ENCODE results near the gene RGS9. TPM values are rescaled to one million over a fixed set of nuclear protein-coding genes. Genes with fewer than 3 reads are reported as not detected.

The RGS9 gene
- total and polyA plus RNA-seq, 2 donors (not counting 1 experiment from before 2014, with no cell fraction given), result 1.6 to 1.7 TPM

DNA sequence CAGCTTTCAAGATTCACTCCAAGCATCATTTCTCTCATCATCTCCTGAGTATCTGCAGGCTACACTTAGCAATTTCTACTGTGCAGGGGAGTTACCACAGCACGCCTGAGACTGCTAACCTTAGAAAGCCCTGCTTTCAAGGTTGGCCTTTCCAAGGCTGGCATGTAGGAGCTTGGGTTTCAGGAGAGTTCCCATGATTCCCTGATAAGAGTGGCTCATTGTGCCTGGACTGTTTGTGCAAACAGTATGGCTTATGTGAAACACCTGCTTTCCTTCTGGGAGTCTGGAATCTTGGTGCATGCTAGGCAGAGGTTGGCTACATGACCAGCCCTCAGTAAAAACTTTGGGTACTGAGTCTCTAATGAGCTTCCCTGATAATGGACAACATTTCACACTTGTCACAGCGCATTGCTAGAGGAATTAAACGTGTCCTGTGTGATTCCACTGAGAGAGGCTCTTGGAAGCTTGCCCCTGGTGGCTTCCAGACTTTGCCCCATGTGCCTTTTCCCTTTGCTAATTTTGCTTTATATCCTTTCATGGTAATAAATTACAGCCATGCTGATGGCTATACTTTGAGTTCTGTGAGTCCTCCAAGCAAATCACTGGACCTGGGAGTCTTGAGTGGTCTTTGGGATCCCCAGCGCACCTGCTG lies 19.7 kb upstream of the RGS9 start:
- TF ChIP-seq, protein P1, sequence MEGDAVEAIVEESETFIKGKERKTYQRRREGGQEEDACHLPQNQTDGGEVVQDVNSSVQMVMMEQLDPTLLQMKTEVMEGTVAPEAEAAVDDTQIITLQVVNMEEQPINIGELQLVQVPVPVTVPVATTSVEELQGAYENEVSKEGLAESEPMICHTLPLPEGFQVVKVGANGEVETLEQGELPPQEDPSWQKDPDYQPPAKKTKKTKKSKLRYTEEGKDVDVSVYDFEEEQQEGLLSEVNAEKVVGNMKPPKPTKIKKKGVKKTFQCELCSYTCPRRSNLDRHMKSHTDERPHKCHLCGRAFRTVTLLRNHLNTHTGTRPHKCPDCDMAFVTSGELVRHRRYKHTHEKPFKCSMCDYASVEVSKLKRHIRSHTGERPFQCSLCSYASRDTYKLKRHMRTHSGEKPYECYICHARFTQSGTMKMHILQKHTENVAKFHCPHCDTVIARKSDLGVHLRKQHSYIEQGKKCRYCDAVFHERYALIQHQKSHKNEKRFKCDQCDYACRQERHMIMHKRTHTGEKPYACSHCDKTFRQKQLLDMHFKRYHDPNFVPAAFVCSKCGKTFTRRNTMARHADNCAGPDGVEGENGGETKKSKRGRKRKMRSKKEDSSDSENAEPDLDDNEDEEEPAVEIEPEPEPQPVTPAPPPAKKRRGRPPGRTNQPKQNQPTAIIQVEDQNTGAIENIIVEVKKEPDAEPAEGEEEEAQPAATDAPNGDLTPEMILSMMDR (conservative IDR thresholded peaks at IDR 0.05 in 1 of 2, IDR thresholded peaks at IDR 0.05 in 1 of 2; ENCODE audit: low read depth in 1 of 2, low read length in 2 of 2), result no peak
- no peak for TF ChIP-seq EZH2 (IDR thresholded peaks at IDR 0.05; ENCODE audit: low read length, missing control alignments)
- Histone ChIP-seq H3K27me3 (ENCODE audit: control insufficient read depth, insufficient read depth, low read length) (no peaks in the 10 kb centered on the region), H3K4me2 (ENCODE audit: extremely low read depth, insufficient read depth, low read length) (no peak overlapping the region), H3K4me3 (replicated peaks in 1 of 4; ENCODE audit: control extremely low read depth in 1 of 4, insufficient read depth in 1 of 4, low read depth in 3 of 4, low read length in 4 of 4) (no peak overlapping the region), H3K36me3 (ENCODE audit: control insufficient read depth, insufficient read depth, low read length) (no peaks in the 10 kb centered on the region), H4K20me1 (ENCODE audit: control insufficient read depth, extremely low read depth, insufficient read depth, low read length) (no peaks in the 10 kb centered on the region), H3K9me3 (ENCODE audit: control insufficient read depth, insufficient read depth, low read depth, low read length) (no peaks in the 10 kb centered on the region), H3K9ac (ENCODE audit: insufficient read depth, low read length) (no peak overlapping the region), H3K4me1 (ENCODE audit: control insufficient read depth, extremely low read depth, insufficient read depth, low read length) (no peaks in the 10 kb centered on the region), H3K27ac (ENCODE audit: insufficient read depth, low read length) (no peak overlapping the region), H3K79me2 (ENCODE audit: control insufficient read depth, insufficient read depth, low read length) (no peaks in the 10 kb centered on the region), H2AFZ (ENCODE audit: low read length) (no peak overlapping the region)
- no peak for DNase-seq (ENCODE audit: low read depth in 2 of 2)

- H3K4me3 ChIP-seq (replicated peaks in 1 of 4; ENCODE audit: control extremely low read depth in 1 of 4, insufficient read depth in 1 of 4, low read depth in 3 of 4, low read length in 4 of 4), result no peak overlapping the region
- H3K4me2 ChIP-seq (ENCODE audit: extremely low read depth, insufficient read depth, low read length), result no peak overlapping the region
- no peaks in the 10 kb centered on the region for H3K36me3 ChIP-seq (ENCODE audit: control insufficient read depth, insufficient read depth, low read length)
- no peak overlapping the region for H3K27ac ChIP-seq (ENCODE audit: insufficient read depth, low read length)
- no peak overlapping the region for H3K9ac ChIP-seq (ENCODE audit: insufficient read depth, low read length)
- TF ChIP-seq EZH2 (IDR thresholded peaks at IDR 0.05; ENCODE audit: low read length, missing control alignments), result no peak
- TF ChIP-seq, protein P1 (conservative IDR thresholded peaks at IDR 0.05 in 1 of 2, IDR thresholded peaks at IDR 0.05 in 1 of 2; ENCODE audit: low read depth in 1 of 2, low read length in 2 of 2), result no peak
- no peaks in the 10 kb centered on the region for H4K20me1 ChIP-seq (ENCODE audit: control insufficient read depth, extremely low read depth, insufficient read depth, low read length)
- no peak overlapping the region for H2AFZ ChIP-seq (ENCODE audit: low read length)
- no peak for DNase-seq (ENCODE audit: low read depth in 2 of 2)
- H3K9me3 ChIP-seq (ENCODE audit: control insufficient read depth, insufficient read depth, low read depth, low read length), result no peaks in the 10 kb centered on the region
- H3K27me3 ChIP-seq (ENCODE audit: control insufficient read depth, insufficient read depth, low read length), result no peaks in the 10 kb centered on the region
- H3K79me2 ChIP-seq (ENCODE audit: control insufficient read depth, insufficient read depth, low read length), result no peaks in the 10 kb centered on the region
- peaks cover 2% of the 10 kb centered on the region for H3K4me1 ChIP-seq (ENCODE audit: control insufficient read depth, extremely low read depth, insufficient read depth, low read length)
These were observed 15.8 kb upstream of the RGS9 start for GRCh38 chr17:65121368-65121767.

DNA sequence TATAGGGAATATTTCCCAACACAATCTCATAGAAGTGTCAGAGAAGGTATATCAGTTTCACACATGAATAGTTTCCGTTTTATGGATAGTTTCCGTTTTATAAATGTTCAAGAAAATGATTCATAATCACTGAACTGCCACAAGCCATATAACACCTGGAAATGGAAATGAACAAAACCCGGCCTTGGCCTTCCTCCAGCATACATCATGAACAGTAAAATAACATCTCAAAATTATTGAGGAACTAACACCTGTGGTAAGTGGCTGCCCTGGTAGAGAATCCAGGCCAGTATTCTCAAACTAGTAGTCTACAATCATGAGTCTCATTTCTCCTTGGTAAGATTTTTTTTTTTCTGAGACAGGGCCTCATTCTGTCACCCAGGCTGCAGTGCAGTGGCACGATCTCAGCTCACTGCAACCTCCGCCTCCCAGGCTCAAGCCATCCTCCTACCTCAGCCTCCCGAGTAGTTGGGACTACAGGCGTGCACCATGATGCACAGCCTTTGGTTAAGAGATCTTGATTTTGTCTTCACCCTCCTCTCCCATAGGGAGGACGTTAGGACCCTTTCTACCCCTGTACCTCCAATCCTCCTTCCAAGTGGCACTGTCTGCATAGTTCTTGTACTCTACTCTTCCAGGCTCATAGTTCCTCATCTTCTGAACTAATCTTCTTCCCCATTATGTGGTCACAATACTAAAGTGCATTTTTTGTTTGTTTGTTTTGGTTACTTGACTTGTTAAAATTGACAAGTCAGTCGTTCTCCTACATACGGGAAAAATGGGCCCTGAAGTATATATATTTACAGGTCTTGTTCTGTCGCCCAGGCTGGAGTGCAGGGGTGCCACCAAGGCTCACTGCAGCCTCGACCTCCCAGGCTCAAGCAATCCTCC lies 15.0 kb upstream of the RGS9 start:
- DNase-seq (ENCODE audit: low read depth in 2 of 2), result no peak
- peaks cover 2% of the 10 kb centered on the region for H3K4me1 ChIP-seq (ENCODE audit: control insufficient read depth, extremely low read depth, insufficient read depth, low read length)
- H3K4me3 ChIP-seq (replicated peaks in 1 of 4; ENCODE audit: control extremely low read depth in 1 of 4, insufficient read depth in 1 of 4, low read depth in 3 of 4, low read length in 4 of 4), result peak overlapping the region in 3 of 4 experiments; percentile 56 to 67 (median 60)
- no peaks in the 10 kb centered on the region for H3K27me3 ChIP-seq (ENCODE audit: control insufficient read depth, insufficient read depth, low read length)
- TF ChIP-seq EZH2 (IDR thresholded peaks at IDR 0.05; ENCODE audit: low read length, missing control alignments), result no peak
- TF ChIP-seq, protein P1 (conservative IDR thresholded peaks at IDR 0.05 in 1 of 2, IDR thresholded peaks at IDR 0.05 in 1 of 2; ENCODE audit: low read depth in 1 of 2, low read length in 2 of 2), result no peak
- H3K27ac ChIP-seq (ENCODE audit: insufficient read depth, low read length), result no peak overlapping the region
- no peak overlapping the region for H2AFZ ChIP-seq (ENCODE audit: low read length)
- no peaks in the 10 kb centered on the region for H4K20me1 ChIP-seq (ENCODE audit: control insufficient read depth, extremely low read depth, insufficient read depth, low read length)
- no peak overlapping the region for H3K9ac ChIP-seq (ENCODE audit: insufficient read depth, low read length)
- peak overlapping the region; percentile 54 for H3K4me2 ChIP-seq (ENCODE audit: extremely low read depth, insufficient read depth, low read length)
- H3K36me3 ChIP-seq (ENCODE audit: control insufficient read depth, insufficient read depth, low read length), result no peaks in the 10 kb centered on the region
- H3K9me3 ChIP-seq (ENCODE audit: control insufficient read depth, insufficient read depth, low read depth, low read length), result no peaks in the 10 kb centered on the region
- H3K79me2 ChIP-seq (ENCODE audit: control insufficient read depth, insufficient read depth, low read length), result no peaks in the 10 kb centered on the region

Data from fibroblast of lung (primary cell).